Left renal pelvis (tissue), 4 donors: ENCODE measurements around the gene OR8B4. TPM values are rescaled to one million over a fixed set of nuclear protein-coding genes. Genes with fewer than 3 reads are reported as not detected.
"Not testable (repeated sequence)": the region's sequence is repeated elsewhere in the genome, so short reads cannot be mapped to it uniquely, and the experiment has no call there.

Source experiments
- DNase-seq, 4 donors: peaks; one replicate each; pipeline ENCODE4 v3.0.0-alpha.2; 2013; ENCODE audit warnings: low read depth in 4 of 4, low spot score in 3 of 4
- polyA plus RNA-seq, 4 donors: library from polyadenylated mRNA; unstranded; fragments of 120-200 nt; gene quantifications; one replicate each; pipeline ENCODE4 v1.2.1, GENCODE V29; 2013; ENCODE audit not compliant: insufficient read length in 4 of 4

Gene OR8B4
- polyA plus RNA-seq = not detected

GRCh38 chr11:124424384-124424921, at the start of gene OR8B4:
OR8B4 (minus strand) TSS chr11:124424871; CDS start chr11:124424871, 0 bp downstream.
- no peak for DNase-seq

GRCh38 chr11:124474079-124474478, 49.4 kb upstream of the OR8B4 start:
- DNase-seq = no peak

- no peak for DNase-seq
Measured at GRCh38 chr11:124473476-124473875, 48.8 kb upstream of the OR8B4 start.

- no peak for DNase-seq
Measured at GRCh38 chr11:124470561-124471227, 46.0 kb upstream of the OR8B4 start.

- DNase-seq = no peak
Measured at GRCh38 chr11:124467381-124467927, 42.8 kb upstream of the OR8B4 start.

- no peak for DNase-seq
Measured at GRCh38 chr11:124465368-124465767, 40.7 kb upstream of the OR8B4 start.

- no peak for DNase-seq
Measured at GRCh38 chr11:124463990-124464389, 39.3 kb upstream of the OR8B4 start.

GRCh38 chr11:124463324-124463723, 38.7 kb upstream of the OR8B4 start:
- DNase-seq = no peak

- no peak for DNase-seq
Measured at GRCh38 chr11:124460459-124460858, 35.8 kb upstream of the OR8B4 start.

- DNase-seq = not testable (repeated sequence)
Measured at GRCh38 chr11:124459379-124459778, 34.7 kb upstream of the OR8B4 start.

GRCh38 chr11:124454552-124454951, 29.9 kb upstream of the OR8B4 start:
- no peak for DNase-seq

- no peak for DNase-seq
Measured at GRCh38 chr11:124446916-124447315, 22.2 kb upstream of the OR8B4 start.

- DNase-seq = no peak
Measured at GRCh38 chr11:124445646-124446150, 21.0 kb upstream of the OR8B4 start, which contains the start of gene OR8B8. OR8B8 (minus strand) TSS chr11:124445696; CDS start chr11:124441085, 4,611 bp downstream.

- no peak for DNase-seq
Measured at GRCh38 chr11:124442847-124443246, 18.2 kb upstream of the OR8B4 start.

- no peak for DNase-seq
Measured at GRCh38 chr11:124442442-124442841, 17.8 kb upstream of the OR8B4 start.

- DNase-seq = no peak
Measured at GRCh38 chr11:124441519-124441918, 16.8 kb upstream of the OR8B4 start.

GRCh38 chr11:124441081-124441480, 16.4 kb upstream of the OR8B4 start:
- no peak for DNase-seq

- DNase-seq = no peak
Measured at GRCh38 chr11:124440608-124441007, 15.9 kb upstream of the OR8B4 start.

GRCh38 chr11:124434699-124435098, 10.0 kb upstream of the OR8B4 start:
- DNase-seq = no peak

GRCh38 chr11:124429599-124429998, 4.9 kb upstream of the OR8B4 start:
- no peak for DNase-seq

GRCh38 chr11:124421043-124421442, 3.6 kb downstream of the OR8B4 start:
- DNase-seq = no peak

GRCh38 chr11:124415356-124415923, 9.2 kb downstream of the OR8B4 start:
- peak in 1 of 4 donors; percentile 3 for DNase-seq
